ENCODE results near the gene TMEM167B.

DNA sequence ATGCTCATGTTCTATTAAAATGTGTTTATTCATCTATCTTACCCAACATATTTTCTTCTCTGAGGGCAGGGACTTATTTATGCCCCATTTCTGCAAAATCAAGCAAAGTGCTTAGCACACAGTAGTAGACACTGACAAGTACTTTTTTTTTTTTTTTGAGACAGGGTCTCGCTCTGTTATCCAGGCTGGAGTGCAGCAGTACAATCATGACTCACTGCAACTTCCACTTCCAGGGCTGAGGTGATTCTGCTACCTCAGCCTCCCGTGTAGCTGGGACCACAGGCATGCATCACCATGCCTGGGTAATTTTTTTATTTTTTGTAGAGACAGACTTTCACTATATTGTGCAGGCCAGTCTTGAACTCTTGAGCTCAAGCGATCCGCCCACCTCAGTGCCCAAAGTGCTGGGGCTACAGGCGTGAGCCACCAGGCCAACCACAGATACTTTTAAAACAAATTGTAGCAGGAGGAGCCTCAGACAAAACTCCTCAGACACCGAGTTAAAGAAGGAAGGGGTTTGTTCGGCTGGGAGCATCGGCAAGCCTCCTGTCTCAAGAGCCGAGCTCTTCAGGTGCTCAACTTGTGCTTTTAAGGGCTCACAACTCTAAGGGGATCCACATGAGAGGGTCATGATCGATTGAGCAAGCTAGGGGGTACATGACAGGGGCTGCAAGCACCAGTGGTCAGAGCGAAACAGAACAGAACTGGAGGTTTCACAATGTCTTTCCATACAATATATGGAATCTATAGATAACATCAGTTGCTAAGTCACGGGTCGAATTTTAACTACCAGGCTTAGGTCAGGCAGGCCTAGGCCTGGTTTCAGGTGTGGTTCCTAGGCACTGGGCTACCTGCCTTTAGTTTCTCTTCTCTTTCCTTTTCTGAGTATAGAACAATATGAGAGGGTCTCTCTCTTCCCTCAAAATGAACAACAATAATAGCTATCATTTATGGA, 5.7 kb upstream of the TMEM167B start:
- TF ChIP-seq TAF1 (IDR thresholded peaks at IDR 0.05; ENCODE audit: borderline replicate concordance, low read depth, low read length): no peak
- no peak for TF ChIP-seq POLR2A (IDR thresholded peaks at IDR 0.05; ENCODE audit: low read depth, low read length)
